CD4-positive, alpha-beta T cell treated with Interleukin-17A for 4 hours (primary cell): ENCODE results near the gene UBASH3B.
"Not testable (repeated sequence)": the region's sequence is repeated elsewhere in the genome, so short reads cannot be mapped to it uniquely, and the experiment has no call there.

ENCODE experiments used
- DNase-seq: peaks from one replicate; pipeline ENCODE4 v3.0.0-alpha.2; 2020; ENCODE audit warnings: mixed read lengths

Gene UBASH3B

DNA sequence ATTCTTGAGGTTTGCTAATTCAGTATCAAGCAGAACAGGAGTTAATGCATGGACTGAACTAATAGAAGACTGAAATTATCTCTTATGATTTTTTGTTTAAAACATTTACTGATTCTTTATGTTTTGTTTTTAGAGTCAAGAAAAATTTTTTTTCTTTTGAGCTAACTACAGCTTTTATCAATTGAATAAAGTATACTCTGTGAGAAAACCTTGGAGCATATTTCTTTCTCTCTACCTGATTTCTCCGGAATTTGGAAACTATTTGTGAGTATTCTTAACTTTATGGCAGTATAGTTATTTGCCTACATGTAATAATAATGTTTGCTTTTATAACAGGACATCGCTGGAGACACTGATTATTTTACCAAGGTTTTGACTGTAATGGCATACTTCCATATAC is 164.6 kb downstream of the UBASH3B start:
- no peak for DNase-seq

DNA sequence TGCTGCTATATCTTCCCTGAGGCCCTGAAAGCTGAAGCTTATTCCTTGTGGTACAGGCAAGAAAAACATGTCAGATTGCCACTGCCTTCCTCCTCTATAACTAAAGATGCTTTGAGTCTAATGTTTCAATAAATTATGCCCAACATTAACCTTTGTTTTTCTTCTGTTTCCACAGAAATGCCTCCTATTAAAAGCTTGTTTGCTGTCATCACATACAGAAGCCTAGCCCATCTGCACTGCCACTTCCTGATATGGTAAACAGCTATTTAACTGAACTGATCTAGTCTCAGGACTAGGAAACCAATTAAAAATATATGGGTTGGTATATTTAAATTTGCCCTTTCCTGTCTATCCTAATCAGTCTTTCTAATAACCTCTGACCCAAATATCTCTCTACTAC is 165.6 kb downstream of the UBASH3B start:
- no peak for DNase-seq

DNA sequence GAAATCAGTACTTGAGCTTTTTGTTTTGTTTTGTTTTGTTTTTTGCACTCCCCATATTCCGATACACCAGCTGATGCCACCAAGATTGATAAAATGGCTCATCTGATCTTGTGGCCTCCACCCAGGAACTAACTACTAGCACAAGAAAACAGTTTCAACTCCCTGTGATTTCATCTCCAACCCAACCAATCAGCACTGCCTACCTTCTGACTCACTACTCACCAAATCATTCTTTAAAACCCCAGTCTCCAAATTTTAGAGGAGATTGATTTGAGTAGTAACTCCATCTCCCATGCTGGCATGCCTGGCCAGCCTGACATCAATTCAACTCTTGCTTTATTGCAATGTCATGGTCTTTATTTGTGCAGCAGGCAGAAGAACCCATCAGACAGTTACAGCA is 166.7 kb downstream of the UBASH3B start:
- DNase-seq = no peak

DNA sequence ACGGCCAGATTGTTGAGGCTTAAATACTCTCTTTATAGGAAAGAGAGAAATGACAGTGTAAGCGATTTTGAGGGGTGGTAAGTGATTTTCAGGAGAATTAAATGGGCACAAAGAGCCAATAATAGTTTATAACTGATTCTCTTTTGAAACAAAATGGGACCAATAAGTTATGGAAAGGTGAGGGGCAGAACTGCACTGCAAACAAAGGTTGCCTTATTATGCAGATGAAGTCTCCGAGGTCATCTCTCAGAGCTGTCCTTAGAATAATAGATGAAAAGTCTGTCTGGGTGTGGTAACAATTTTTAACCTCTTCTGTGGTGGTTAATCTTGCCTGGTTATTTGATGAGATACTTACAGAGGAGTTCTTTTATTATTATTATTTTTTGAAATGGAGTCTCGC is 168.0 kb downstream of the UBASH3B start:
- DNase-seq = no peak

DNA sequence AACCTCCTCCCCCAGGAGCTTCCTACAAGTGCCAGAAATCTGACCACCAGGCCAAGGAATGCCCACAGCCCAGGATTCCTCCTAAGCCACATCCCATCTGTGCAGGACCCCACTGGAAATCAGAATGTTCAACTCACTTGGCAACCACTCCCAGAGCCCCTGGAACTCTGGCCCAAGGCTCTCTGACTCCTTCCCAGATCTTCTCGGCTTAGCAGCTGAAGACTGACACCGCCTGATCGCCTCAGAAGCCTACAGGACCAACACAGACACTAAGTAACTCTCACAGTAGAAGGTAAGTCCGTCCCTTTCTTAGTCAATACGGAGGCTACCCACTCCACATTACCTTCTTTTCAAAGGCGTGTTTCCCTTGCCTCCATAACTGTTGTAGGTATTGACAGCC is 173.8 kb downstream of the UBASH3B start:
- not testable (repeated sequence) for DNase-seq

DNA sequence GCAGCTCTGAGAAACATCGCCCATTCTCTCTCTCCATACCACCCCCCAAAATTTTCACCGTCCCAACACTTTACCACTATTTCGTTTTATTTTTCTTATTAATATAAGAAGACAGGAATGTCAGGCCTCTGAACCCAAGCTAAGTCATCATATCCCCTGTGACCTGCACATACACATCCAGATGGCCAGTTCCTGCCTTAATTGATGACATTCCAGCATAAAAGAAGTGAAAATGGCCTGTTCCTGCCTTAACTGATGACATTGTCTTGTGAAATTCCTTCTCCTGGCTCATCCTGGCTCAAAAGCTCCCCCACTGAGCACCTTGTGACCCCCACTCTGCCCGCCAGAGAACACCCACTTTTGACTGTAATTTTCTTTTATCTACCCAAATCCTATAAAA is 176.8 kb downstream of the UBASH3B start:
- not testable (repeated sequence) for DNase-seq

DNA sequence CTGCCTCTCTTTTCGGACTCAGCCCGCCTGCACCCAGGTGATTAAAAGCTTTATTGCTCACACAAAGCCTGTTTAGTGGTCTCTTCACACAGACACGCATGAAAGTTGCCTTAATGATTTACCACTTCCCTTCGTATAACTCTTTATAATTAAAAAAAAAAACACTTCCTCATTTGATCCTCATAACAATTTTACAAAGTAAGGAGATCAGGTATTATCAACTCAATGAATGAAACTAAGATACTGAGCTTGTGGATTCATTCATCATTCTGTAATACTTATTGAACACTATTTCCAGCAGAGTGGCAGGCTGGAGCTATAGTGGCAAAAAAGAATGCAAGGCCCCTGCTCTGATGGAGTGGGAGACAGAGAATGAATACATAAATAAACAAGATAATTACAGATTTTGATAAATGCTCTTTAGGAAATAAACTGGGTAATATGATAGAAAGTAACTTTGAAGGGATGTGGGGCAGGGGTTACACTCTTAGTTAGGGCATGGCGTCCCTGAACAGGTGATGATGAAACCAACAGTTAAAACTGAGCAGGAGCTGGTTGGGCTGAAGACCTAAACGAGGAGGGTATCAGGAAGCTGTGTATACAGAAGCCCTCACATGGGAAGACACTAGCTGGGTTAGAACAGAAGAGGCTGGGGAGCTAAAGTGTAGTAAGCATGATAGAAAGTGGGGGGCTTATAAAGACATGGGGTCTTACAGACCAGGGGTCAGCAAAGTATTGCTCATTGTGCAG is 177.4 kb downstream of the UBASH3B start:
- DNase-seq = no peak

DNA sequence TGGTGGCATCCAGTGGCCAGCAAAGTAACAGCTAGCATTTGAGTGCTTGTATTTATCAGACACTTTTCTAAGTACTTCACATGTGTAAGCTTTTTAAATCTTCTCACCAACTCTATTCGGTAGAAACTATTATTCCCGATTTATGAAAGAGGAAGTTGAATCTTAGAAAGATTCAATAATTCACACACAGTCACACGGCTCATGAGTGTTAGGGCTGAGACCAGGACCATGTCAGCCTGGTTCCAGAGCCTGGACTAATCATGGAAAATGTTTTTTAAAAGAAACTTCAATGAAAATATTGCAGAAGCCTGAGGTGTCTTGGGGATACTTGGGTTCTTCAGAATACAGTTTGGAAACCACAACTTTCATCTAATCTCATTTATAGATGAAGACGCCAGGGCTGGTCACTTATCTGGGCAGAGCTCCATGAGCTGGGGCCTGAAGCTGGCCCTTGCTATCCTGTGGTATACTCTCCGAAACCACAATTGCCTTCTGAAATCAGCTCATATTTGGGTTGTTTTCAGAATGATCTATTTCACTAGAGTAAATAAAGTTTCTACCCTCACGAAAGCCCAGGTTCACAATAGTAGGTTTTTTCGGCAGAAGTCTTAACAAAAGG is 178.4 kb downstream of the UBASH3B start:
- DNase-seq = no peak

DNA sequence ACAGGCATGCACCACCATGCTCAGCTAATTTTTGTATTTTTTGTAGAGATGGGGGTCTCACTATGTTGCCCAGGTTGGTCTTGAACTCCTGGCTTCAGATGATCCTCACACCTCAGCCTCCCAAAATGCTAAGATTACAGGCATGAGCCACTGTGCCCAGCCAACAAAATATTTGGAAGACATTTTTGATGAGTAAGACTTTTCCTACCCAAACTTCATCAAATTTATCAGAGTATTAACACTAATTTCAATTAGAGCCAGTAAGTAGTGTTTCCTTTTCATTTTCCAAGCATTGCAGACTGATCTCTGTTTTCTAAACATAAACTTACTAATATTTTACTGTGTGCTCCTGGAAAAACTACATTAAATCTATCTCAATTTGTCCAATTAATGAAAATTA is 181.4 kb downstream of the UBASH3B start:
- DNase-seq = no peak

DNA sequence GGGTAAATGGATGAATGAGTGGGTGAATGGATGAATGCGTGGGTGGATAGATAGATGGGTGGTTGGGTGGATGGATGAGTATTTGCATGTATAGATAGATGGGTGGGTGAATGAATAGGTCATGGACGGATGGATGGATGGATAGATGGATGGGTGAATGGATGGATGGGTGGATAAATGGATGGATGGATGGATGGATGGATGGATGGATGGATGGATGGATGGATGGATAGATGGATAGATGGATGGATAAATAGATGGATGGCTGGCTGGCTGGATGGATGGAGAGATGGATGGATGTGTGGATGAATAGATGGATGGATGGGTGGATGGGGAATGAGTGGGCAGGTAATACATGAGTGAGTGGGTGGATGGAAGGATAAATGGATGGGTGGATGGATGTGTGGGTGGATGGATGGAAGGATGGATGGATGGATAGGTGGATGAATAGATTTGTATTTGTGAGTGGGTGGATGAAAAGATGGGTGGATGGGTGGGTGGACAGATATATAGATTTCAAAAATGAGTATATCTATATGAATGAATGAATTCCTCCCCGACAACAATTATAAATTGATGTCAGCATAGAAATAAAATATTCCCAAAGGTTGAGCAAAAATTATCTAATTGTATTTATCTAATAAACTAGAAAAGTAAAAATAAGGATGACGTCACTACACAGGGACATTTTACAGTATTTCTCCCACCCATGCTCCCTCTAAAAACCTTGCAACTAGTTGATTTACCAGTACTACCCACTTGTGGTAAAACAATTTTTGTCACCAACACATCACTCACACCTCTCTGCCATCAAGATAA is 182.2 kb downstream of the UBASH3B start:
- no peak for DNase-seq

DNA sequence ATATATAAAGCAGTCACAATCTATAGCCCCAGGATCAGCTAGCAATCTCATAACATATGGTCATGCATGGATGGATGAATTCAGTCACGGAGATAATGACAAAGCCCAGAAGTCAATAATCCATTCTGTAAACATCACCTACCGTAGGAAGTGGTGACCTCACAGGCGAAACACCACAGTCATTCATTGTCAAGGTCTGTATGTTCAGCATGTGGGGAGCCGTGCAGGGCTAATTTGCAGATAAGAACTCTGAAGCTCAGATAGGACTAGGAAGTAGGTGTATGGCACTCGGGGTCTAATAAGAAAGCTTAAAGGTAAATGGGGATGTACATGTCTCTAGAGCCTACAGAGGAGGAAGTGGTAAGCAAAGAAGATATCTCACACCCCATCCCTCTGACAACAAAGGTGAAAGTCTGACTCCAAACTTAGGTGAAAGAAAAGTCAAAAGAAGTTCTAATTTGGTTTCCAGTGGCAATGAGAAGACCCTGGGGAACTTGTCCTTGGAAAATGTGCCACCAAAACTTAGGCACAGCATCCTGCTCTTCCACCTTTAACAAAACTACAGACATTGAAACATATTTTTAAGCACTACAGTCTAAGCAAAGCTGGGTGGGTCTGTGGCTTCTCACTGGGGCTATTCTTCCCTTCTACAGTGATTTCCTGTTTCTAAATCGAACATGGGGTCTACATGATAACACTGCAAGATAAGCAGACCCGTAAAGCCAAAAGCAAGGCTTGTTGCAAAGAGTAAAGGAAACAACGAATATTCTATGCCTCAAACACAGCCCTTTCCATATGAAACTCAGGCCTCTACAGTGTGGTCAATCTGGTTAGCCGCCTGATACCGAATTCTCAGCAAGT is 188.0 kb downstream of the UBASH3B start:
- peak; percentile 49 for DNase-seq

DNA sequence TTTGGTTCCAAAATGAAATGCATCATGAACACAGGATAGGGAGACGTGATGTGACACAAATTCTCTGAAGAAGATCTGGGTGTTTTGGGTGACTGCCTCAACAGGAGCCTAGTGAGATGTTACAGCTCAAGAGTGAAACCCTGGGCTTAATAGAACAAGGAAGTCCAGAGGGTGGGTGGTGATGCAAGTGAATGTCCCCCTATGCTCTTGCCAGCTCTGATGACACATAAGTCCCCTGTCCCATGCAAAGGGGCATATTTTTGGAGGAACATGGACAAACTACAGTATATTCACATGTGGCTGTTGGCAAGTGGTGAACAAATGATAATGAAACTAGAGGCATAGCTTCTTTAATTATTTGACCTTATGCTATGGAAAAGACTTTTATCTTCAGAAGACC is 191.9 kb downstream of the UBASH3B start:
- DNase-seq = no peak

DNA sequence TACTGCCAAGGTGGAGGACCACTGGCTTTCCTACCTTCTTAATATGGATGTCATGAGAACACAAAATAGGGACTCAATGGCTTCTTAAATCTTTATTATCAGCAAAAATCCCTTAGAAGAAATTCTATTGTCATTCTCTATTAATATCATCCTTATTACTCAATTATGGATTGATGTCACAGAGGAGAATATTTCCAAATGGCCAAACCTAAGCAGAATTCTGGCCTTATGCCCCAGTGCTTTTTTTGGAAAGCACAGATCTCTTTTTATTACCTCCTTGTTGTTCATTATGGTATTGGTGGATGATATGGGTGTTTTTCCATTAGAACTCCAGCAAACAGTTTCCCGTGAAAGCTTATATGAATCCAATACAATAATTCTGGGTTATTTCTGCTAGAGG is 192.7 kb downstream of the UBASH3B start:
- no peak for DNase-seq

DNA sequence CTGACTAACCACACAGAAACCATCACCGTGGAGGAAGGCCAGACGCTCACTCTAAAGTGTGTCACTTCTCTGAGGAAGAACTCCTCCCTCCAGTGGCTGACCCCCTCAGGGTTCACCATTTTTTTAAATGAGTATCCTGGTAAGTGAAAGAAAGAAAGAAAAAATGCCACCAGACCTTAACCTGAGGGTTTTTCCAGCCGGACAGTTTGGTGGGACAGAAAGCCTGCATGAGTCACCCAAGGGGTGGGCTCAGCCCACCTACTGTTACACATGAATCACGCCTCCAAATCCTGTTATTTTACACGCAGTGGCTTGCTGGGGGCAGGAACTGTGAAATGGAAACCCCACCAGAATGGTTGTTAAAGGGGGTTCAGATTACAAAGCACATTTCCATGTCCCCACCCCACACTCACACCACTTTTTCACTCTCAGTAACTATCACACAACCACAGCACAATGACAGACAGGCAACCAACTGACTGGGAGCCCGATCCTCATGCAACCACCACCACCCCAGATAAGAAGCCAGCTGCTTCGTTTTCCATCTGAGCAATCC is 194.6 kb downstream of the UBASH3B start:
- no peak for DNase-seq

DNA sequence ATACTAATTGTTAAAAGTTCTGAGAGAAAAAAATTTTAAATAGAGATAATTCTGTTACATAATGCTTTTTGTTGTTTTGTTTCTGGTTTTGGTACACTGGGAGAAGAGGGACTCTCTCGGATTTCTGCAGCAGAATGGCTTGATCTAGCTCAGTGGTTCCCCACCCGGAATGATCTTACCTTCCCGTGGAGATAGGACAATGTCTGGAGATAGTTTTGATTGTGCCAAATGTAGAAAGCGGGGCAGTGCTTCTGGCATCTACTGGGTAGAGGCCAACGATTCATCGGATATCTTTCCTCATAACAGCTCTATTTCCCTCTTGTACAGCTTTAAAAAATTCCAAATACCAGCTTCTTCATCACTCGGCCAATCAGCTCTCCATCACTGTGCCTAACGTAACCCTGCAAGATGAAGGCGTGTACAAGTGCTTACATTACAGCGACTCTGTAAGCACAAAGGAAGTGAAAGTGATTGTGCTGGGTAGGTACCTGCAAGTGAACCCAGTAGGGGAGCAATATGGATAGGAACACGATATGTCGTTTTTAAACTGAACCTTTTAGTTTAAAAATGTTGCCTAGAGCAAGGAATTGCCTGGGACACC is 195.9 kb downstream of the UBASH3B start:
- DNase-seq = peak; percentile 32

DNA sequence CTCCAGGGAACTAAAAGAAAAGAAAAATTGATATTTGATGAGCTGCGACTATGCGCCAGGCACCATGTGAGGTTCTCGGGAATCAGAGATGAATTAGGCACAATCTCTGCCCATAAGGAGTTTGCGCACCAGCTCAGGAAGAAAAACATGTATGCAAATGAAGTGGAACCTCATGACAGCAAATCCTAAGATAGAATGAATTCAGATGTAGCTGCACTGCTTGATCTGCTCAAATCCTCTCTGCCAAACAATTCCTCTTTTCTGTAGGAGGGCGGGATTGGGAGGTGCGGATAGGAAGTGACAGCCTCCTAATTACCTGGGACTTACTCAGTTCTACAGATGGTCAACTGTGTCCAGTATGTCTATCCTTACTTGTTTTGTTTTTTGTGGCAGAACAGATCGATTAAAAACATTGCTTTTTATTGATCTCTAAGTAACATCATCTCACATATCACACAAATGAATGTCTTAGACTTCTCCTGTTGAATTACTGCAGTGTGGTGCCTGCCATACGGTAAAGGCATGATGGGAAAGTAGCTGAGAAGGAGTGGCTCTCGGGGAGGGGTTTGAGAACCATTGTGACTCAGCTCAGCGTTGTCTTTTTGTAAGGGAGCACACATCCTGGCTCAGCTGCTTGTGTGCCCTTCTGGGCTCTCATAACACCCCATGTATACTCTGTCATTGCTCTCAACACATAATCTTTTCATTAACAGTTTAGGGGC is 196.7 kb downstream of the UBASH3B start:
- peak; percentile 64 for DNase-seq

DNA sequence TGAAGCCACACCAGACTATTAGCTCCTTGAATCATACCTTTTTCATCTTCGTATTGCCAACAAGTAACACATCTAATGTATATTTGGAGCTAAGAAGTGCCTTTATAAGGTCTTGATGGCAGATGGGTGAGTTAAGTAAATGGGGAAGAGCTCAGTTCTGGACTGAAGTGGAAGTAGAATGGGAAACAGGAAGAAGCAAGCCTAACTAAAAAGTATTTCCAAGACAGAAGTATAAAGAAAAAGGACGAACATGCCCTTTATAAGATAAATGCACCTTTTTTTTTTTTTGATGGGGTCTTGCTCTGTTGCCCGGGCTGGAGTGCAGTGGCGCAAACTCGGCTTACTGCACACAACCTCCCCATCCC is 197.3 kb downstream of the UBASH3B start:
- DNase-seq = no peak

DNA sequence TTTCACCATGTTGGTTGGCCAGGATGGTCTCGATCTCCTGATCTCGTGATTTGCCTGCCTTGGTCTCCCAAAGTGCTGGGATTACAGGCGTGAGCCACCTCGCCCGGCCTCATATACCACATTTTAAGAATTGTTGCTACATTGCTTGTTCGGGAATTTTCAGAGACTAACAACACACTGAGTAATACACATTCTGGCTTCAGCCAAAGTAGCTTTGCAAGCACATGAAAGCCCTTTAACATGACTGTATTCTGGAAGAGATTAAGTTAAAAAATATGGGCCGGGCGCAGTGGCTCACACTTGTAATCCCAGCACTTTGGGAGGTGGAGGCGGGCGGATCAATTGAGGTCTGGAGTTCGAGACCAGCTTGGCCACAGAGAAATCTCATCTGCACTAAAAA is 197.7 kb downstream of the UBASH3B start:
- no peak for DNase-seq

DNA sequence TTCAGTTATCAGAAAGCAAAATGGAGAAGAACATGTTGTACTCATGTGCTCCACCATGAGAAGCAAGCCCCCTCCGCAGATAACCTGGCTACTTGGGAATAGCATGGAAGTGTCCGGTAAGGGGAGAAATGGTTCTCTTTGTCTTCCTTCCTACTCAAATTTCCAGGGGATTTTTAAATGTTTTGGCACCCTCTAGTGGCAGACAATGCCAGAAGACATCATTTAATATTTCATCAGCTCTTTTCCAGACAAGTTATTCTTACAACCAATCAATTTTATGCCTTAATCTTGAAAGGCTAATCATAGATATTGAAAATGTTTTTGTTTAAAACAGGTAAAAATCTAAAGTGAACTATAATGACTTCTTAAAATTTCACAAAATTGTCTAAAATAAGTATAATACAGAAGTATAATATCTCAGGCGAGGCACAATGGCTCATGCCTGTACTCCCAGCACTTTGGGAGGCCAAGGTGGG is 198.5 kb downstream of the UBASH3B start:
- DNase-seq = peak; percentile 68

DNA sequence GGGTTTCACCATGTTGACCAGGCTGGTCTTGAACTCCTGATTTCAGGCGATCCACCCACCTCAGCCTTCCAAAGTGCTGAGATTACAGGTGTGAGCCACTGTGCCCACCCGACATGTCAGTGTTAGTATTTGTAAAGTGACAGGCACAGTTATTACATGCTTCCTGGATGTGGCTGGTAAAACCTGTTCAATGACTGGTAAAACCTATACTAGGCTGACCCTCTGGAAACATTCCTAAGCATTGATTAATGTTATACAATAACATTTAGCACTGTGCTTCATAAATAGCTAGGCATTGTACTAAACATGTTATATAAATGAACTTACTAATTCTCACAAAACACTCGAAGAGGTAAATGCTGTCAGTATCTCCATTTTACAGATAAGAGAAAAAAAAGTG is 206.1 kb downstream of the UBASH3B start:
- DNase-seq = no peak

DNA sequence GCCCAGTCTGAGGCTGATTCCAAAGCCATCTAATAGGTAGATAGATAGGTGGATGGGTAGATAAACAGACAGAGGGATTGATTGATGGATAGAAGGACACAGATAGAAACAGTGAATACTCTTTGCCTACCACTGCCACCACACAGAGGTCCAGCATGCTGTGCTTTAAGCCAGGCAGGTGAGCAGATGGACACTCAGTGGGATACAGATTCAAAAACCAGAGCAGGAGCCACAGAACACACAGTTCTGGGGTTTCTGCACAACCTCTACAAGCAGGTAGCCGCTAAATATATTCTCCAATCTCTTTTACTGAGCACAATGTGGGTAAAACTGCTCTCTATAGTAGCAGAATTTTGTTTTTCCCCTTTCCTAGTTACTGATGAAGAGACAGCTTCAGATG is 206.6 kb downstream of the UBASH3B start:
- no peak for DNase-seq
